NCI-H1092 (cell line): ENCODE results near the gene YBX1.
A peak's percentile ranks its signal among the peaks of the same experiment; 100 is the strongest.

ENCODE experiments used
- DNase-seq: peaks from one replicate; lab custom pipeline; 2025; lab: John Stamatoyannopoulos, UW

The YBX1 gene

GRCh38 chr1:42735477-42736105 lies 53.4 kb downstream of the YBX1 start:
- DNase-seq, result no peak

- no peak for DNase-seq
Measured at GRCh38 chr1:42736152-42736551, 53.9 kb downstream of the YBX1 start.

- no peak for DNase-seq
Measured at GRCh38 chr1:42736571-42737200, 54.5 kb downstream of the YBX1 start.

- no peak for DNase-seq
Measured at GRCh38 chr1:42737257-42737656, 55.0 kb downstream of the YBX1 start.

GRCh38 chr1:42737986-42738677 lies 55.9 kb downstream of the YBX1 start:
- no peak for DNase-seq

- DNase-seq, result no peak
Measured at GRCh38 chr1:42738678-42739226, 56.5 kb downstream of the YBX1 start.

- no peak for DNase-seq
Measured at GRCh38 chr1:42739753-42740700, 57.8 kb downstream of the YBX1 start, which contains the start of gene CLDN19. Gene CLDN19, minus strand, starts transcription at chr1:42740236. Its CDS starts 173 bp downstream, at chr1:42740063.

GRCh38 chr1:42740851-42741580 lies 58.8 kb downstream of the YBX1 start:
- DNase-seq, result no peak

GRCh38 chr1:42741706-42742105 lies 59.5 kb downstream of the YBX1 start:
- no peak for DNase-seq

GRCh38 chr1:42742141-42742540 lies 59.9 kb downstream of the YBX1 start:
- no peak for DNase-seq

- DNase-seq, result no peak
Measured at GRCh38 chr1:42742617-42743316, 60.5 kb downstream of the YBX1 start.

GRCh38 chr1:42743317-42744147 lies 61.3 kb downstream of the YBX1 start:
- no peak for DNase-seq

GRCh38 chr1:42744148-42744413 lies 61.9 kb downstream of the YBX1 start:
- DNase-seq, result no peak

GRCh38 chr1:42745851-42746250 lies 63.6 kb downstream of the YBX1 start:
- no peak for DNase-seq

GRCh38 chr1:42746436-42747105 lies 64.4 kb downstream of the YBX1 start:
- no peak for DNase-seq

GRCh38 chr1:42747125-42747524 lies 64.9 kb downstream of the YBX1 start:
- peak; percentile 26 for DNase-seq

GRCh38 chr1:42748021-42748420 lies 65.8 kb downstream of the YBX1 start:
- DNase-seq, result no peak

- DNase-seq, result no peak
Measured at GRCh38 chr1:42748461-42749410, 66.5 kb downstream of the YBX1 start.
